Cardiac muscle cell (in vitro differentiated cells and primary cell): Measurements from ENCODE around the gene STARD13. TPM values are rescaled to one million over a fixed set of nuclear protein-coding genes. Genes with fewer than 3 reads are reported as not detected.
A peak's percentile ranks its signal among the peaks of the same experiment; 100 is the strongest.

Experiments used
- DNase-seq, 2 donors: peaks; one replicate each; pipeline versions ENCODE4 v3.0.0 to v3.0.0-alpha.2; 2010 to 2017; ENCODE audit warnings: low read depth in 1 of 2, low spot score in 1 of 2
- H3K27ac ChIP-seq: fragments of 200-600 bp; sonication (generic); 2 replicates; pipeline ENCODE4 v1.5.1; 2016
- H3K27me3 ChIP-seq: fragments of 200-600 bp; sonication (generic); 2 replicates; pipeline ENCODE4 v1.6.0; 2016; ENCODE audit warnings: control low read depth
- H3K36me3 ChIP-seq: fragments of 200-600 bp; sonication (generic); 2 replicates; pipeline ENCODE4 v1.5.1; 2016; ENCODE audit warnings: control low read depth
- H3K4me1 ChIP-seq: fragments of 200-600 bp; sonication (generic); 2 replicates; pipeline ENCODE4 v1.8.1; 2017; ENCODE audit warnings: low read depth, mild to moderate bottlenecking, mixed run types
- H3K4me3 ChIP-seq: fragments of 200-600 bp; sonication (generic); 2 replicates; pipeline ENCODE4 v1.5.1; 2016; ENCODE audit warnings: mild to moderate bottlenecking
- H3K9me3 ChIP-seq: fragments of 200-600 bp; sonication (generic); 2 replicates; pipeline ENCODE4 v1.5.1; 2017; ENCODE audit warnings: low read depth, mild to moderate bottlenecking, control low read depth
- polyA plus RNA-seq: library from polyadenylated mRNA; unstranded; fragments of >200 nt; fragmentation: Nextera tagmentation; extraction: Ambion mirVana; gene quantifications from 2 replicates; pipeline ENCODE4 v1.2.1, GENCODE V29; 2016
- total RNA-seq: library from RNA; depleted of rRNA; stranded (reverse); fragments of >200 nt; gene quantifications from 2 replicates; pipeline ENCODE4 v1.2.3, GENCODE V29; 2016
- TF ChIP-seq, protein P1 (sequence below): IDR thresholded peaks from 2 replicates; pipeline ENCODE4 v1.5.1; 2012; ENCODE audit warnings: low read depth, mild to moderate bottlenecking, low read length

Gene STARD13
- total and polyA plus RNA-seq, 2 experiments from 2014 or later = 16.5 to 23.5 TPM

DNA sequence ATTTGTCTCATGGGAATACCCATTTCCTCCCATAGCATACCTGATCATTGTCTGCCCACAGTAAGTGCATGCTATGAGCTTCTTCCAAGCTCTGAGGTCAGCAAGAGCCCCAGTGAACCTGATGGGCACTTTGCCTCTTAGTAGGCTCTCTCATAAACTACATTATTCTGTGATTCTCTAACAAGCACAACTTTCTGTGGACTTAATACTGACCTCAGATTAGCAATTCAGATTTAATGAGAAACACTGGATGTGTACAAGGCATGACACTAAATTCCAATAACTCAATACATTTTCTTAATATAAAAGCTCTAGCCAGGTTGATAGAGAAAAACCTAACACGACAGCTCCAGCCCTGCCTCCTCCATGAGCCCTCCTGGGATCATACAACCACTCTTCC is 23.3 kb upstream of the STARD13 start:
- Histone ChIP-seq H3K27me3 (no peaks in the 10 kb centered on the region), H3K27ac (no peak overlapping the region), H3K4me3 (no peak overlapping the region), H3K36me3 (no peaks in the 10 kb centered on the region), H3K4me1 (no peaks in the 10 kb centered on the region), H3K9me3 (no peaks in the 10 kb centered on the region)
- no peak for DNase-seq
- TF ChIP-seq, protein P1, sequence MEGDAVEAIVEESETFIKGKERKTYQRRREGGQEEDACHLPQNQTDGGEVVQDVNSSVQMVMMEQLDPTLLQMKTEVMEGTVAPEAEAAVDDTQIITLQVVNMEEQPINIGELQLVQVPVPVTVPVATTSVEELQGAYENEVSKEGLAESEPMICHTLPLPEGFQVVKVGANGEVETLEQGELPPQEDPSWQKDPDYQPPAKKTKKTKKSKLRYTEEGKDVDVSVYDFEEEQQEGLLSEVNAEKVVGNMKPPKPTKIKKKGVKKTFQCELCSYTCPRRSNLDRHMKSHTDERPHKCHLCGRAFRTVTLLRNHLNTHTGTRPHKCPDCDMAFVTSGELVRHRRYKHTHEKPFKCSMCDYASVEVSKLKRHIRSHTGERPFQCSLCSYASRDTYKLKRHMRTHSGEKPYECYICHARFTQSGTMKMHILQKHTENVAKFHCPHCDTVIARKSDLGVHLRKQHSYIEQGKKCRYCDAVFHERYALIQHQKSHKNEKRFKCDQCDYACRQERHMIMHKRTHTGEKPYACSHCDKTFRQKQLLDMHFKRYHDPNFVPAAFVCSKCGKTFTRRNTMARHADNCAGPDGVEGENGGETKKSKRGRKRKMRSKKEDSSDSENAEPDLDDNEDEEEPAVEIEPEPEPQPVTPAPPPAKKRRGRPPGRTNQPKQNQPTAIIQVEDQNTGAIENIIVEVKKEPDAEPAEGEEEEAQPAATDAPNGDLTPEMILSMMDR = no peak

DNA sequence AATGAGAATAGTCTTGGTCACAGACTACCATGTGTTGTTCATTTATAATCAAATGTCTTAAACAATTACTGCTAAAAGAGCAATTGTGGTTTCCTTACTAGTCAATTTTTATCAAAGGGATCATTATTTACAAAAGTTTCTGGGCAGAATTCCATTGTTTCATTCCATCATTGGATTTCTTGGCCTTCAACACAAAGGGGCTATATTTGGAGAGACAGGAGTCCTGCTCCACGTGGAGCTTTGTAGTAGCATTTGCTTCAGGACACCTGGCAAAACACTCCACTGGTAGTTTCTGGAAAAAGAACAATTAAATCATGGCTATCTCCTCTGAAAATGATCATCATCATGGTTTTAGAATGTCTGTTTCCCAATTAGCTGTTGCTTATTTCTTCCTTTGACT is 22.3 kb upstream of the STARD13 start:
- peak in 1 of 2 donors; percentile 40 for DNase-seq
- Histone ChIP-seq H3K36me3 (no peaks in the 10 kb centered on the region), H3K4me1 (no peaks in the 10 kb centered on the region)

DNA sequence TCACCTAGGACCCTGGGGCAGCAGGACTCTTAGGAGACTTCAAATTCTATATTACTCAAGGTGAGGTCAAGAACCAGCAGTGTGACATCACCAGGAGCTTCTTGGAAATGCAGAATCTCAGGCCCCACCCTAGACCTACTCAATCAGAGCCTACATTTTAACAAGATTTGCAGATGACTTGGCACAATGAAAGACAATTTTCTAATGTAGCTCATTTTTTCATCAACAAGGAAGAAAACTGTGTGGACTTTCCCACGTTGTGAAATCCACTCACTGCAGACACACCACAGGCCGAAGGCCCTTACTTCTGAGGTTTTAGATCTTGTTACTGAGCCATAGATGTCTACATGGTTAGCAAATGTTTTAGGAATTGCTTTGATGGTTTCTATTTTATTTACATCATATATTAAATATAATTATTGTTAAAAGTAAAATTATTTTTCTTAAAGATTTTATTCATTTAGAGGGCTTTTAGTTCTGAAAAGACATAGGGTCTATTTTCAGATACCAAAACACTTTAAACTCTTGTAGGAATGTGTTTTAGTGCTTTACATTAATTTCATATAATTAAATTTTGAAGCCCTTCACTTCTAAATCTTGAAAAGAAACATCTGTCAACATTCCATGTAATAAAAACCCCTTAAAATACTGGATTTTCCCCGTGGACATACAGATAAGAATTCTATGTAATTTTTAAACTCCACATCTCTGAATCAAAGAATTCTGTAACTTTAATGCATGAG is 18.5 kb upstream of the STARD13 start:
- Histone ChIP-seq H3K4me1 (no peaks in the 10 kb centered on the region), H3K4me3 (no peak overlapping the region), H3K27me3 (no peaks in the 10 kb centered on the region), H3K27ac (no peak overlapping the region), H3K36me3 (no peaks in the 10 kb centered on the region), H3K9me3 (no peaks in the 10 kb centered on the region)
- peak in 1 of 2 donors; percentile 63 for DNase-seq
- TF ChIP-seq, protein P1 = no peak

More for the DNA sequence above, 22.3 kb upstream of the STARD13 start:
- Histone ChIP-seq H3K4me3 (no peak overlapping the region), H3K27ac (no peak overlapping the region), H3K27me3 (no peaks in the 10 kb centered on the region), H3K9me3 (no peaks in the 10 kb centered on the region)
- TF ChIP-seq, protein P1 = no peak

DNA sequence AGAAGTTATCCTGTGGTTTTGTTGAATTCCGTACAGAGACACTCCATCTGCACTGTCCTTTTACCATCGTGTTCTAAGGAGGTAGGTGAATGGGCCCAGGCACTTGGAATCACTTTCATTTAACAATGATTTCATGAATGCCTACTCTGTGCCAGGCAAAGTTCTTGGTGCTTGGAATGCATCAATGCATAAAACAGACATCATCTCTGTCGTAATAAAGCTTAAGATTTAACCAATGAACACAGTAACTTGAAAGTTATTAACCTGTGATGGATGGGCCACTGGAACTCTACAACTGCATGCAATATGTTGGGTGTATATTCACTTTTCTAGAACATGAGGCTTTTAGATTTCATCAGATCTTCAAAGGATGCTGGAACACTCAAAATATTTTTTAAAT is 14.1 kb upstream of the STARD13 start:
- Histone ChIP-seq H3K9me3 (no peaks in the 10 kb centered on the region), H3K27ac (no peak overlapping the region), H3K4me1 (no peaks in the 10 kb centered on the region), H3K4me3 (no peak overlapping the region), H3K27me3 (no peaks in the 10 kb centered on the region), H3K36me3 (no peaks in the 10 kb centered on the region)
- TF ChIP-seq, protein P1 = no peak
- no peak for DNase-seq

DNA sequence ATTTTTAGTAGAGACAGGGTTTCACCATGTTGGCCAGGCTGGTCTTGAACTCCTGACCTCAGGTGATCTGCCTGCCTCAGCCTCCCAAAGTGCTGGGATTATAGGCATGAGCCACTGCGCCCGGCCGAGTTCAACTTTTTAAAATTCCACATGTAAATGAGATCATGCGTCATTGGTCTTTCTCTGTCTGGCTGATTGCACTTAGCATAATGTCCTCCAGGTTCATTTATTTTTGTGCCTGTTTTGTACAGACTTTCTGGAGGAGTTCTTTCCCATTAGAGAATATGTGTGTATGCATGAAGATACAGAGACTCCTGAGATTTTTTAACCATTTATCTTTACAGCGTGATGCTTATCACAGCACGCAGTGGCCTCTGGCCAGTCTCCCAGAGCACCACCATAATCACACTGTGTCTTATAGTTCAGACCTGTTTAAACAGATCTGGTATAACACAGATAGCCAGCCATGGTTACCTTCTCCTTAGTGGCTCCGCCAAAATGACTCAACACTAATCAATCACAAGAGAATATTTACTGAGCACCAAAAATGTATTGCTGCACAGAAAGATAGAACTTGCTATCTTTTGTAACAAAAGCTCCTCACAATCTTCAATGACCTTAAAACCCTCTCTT is 11.4 kb upstream of the STARD13 start:
- TF ChIP-seq, protein P1 = no peak
- no peak for DNase-seq
- H3K27ac ChIP-seq = no peak overlapping the region
- H3K9me3 ChIP-seq = no peaks in the 10 kb centered on the region
- no peaks in the 10 kb centered on the region for H3K4me1 ChIP-seq
- H3K36me3 ChIP-seq = no peaks in the 10 kb centered on the region
- no peak overlapping the region for H3K4me3 ChIP-seq
- no peaks in the 10 kb centered on the region for H3K27me3 ChIP-seq
